ENCODE data around the gene PRKAG3. TPM values are rescaled to one million over a fixed set of nuclear protein-coding genes. Genes with fewer than 3 reads are reported as not detected.

PRKAG3 gene
- total RNA-seq, 2 experiments from 2014 or later = not detected

GRCh38 chr2:218880102-218880858 is 48.7 kb upstream of the PRKAG3 start, which contains the start of gene WNT10A:
WNT10A (plus strand) TSS chr2:218880852; CDS start chr2:218880996, 144 bp downstream.
- Histone ChIP-seq H3K4me3 (ENCODE audit: low read depth, low read length, poor library complexity, severe bottlenecking) (peak within 1 kb of the TSS; percentile 67), H3K36me3 (ENCODE audit: insufficient read depth, low read length) (no peaks in the 10 kb centered on the region), H2AFZ (ENCODE audit: low read length) (peak within 1 kb of the TSS; percentile 45), H3K9me2 (ENCODE audit: insufficient read depth, low read length) (no peaks in the 10 kb centered on the region), H3K27ac (ENCODE audit: low read depth, low read length, poor library complexity, severe bottlenecking) (peak within 1 kb of the TSS; percentile 78), H3K4me1 (ENCODE audit: insufficient read depth, low read length, poor library complexity, severe bottlenecking) (peaks cover 76% of the 10 kb centered on the region), H3K4me2 (ENCODE audit: low read length) (peak within 1 kb of the TSS; percentile 88), H3K79me2 (ENCODE audit: insufficient read depth, low read depth, low read length) (no peaks in the 10 kb centered on the region), H4K20me1 (ENCODE audit: insufficient read depth, low read length) (no peaks in the 10 kb centered on the region), H3K9me3 (ENCODE audit: low read length) (no peaks in the 10 kb centered on the region)
- CTCF ChIA-PET (ENCODE audit: unreplicated experiment) = interaction anchor here (0.9 to 1.4 kb wide), 4 partner anchors 12 to 17 kb away, joined by 4 to 10 read pairs (median 4); no protein-coding TSS in a partner anchor
- peak; percentile 89 for DNase-seq (ENCODE audit: low spot score)
- intact Hi-C loops (cut with micrococcal nuclease; ENCODE audit: unreplicated experiment) = loop anchor here (10.0 kb wide), 1 partner anchor 395 kb away; the partner anchor contains the start of gene DNAJB2
- POLR2A ChIA-PET = interaction anchor here (0.5 to 6.2 kb wide), 5 partner anchors 13 to 476 kb away, joined by 3 to 86 read pairs (median 4); no protein-coding TSS in a partner anchor
- TF ChIP-seq EZH2phosphoT487 (IDR thresholded peaks at IDR 0.05; ENCODE audit: borderline replicate concordance, low read depth, low read length) (no peak), CTCF (conservative IDR thresholded peaks at IDR 0.05; ENCODE audit: low read length) (no peak)
- no TSS peak for BruUV-seq (replicated peaks)

- H3K4me2 ChIP-seq (ENCODE audit: low read length) = peak overlapping the region; percentile 88
- CTCF ChIA-PET (ENCODE audit: unreplicated experiment) = interaction anchor here (1.4 to 4.4 kb wide), 2 partner anchors 13 to 18 kb away, joined by 10 to 29 read pairs; no protein-coding TSS in a partner anchor
- no peaks in the 10 kb centered on the region for H3K36me3 ChIP-seq (ENCODE audit: insufficient read depth, low read length)
- no peaks in the 10 kb centered on the region for H3K9me2 ChIP-seq (ENCODE audit: insufficient read depth, low read length)
- DNase-seq (ENCODE audit: low spot score) = no peak
- intact Hi-C loops (cut with micrococcal nuclease; ENCODE audit: unreplicated experiment) = loop anchor here (10.0 kb wide), 1 partner anchor 395 kb away; the partner anchor contains the start of gene DNAJB2
- no peaks in the 10 kb centered on the region for H3K79me2 ChIP-seq (ENCODE audit: insufficient read depth, low read depth, low read length)
- TF ChIP-seq CTCF (conservative IDR thresholded peaks at IDR 0.05; ENCODE audit: low read length) (no peak), EZH2phosphoT487 (IDR thresholded peaks at IDR 0.05; ENCODE audit: borderline replicate concordance, low read depth, low read length) (no peak)
- BruUV-seq (replicated peaks) = no TSS peak
- POLR2A ChIA-PET = interaction anchor here (0.5 to 6.2 kb wide), 3 partner anchors 13 to 159 kb away, joined by 4 to 86 read pairs (median 24); no protein-coding TSS in a partner anchor
- no peaks in the 10 kb centered on the region for H3K9me3 ChIP-seq (ENCODE audit: low read length)
- H2AFZ ChIP-seq (ENCODE audit: low read length) = peak overlapping the region; percentile 45; the same call in 1 of the 2 replicates
- H3K4me1 ChIP-seq (ENCODE audit: insufficient read depth, low read length, poor library complexity, severe bottlenecking) = peaks cover 74% of the 10 kb centered on the region
- no peaks in the 10 kb centered on the region for H4K20me1 ChIP-seq (ENCODE audit: insufficient read depth, low read length)
- peak overlapping the region; percentile 78 for H3K27ac ChIP-seq (ENCODE audit: low read depth, low read length, poor library complexity, severe bottlenecking)
- H3K4me3 ChIP-seq (ENCODE audit: low read depth, low read length, poor library complexity, severe bottlenecking) = peak overlapping the region; percentile 67
Measured at GRCh38 chr2:218879776-218880101, 48.1 kb upstream of the PRKAG3 start.
